Kidney epithelial cell (primary cell): ENCODE data around the gene SUPT3H. TPM values are rescaled to one million over a fixed set of nuclear protein-coding genes. Genes with fewer than 3 reads are reported as not detected.
"Not testable (repeated sequence)": the region's sequence is repeated elsewhere in the genome, so short reads cannot be mapped to it uniquely, and the experiment has no call there.

Experiments
- DNase-seq: peaks from one replicate; pipeline ENCODE4 v3.0.0-alpha.2; 2010; ENCODE audit warnings: low read depth
- H3K27me3 ChIP-seq: 2 replicates; pipeline ENCODE4 v1.6.0; 2011; ENCODE audit warnings: low read length; ENCODE audit not compliant: control insufficient read depth, insufficient read depth
- H3K36me3 ChIP-seq: 2 replicates; pipeline ENCODE4 v1.5.1; 2011; ENCODE audit warnings: low read length; ENCODE audit not compliant: control insufficient read depth, insufficient read depth
- H3K4me3 ChIP-seq: 2 replicates; pipeline ENCODE4 v1.5.1; 2011; ENCODE audit warnings: low read depth, mild to moderate bottlenecking, control low read depth, low read length
- total RNA-seq: library from RNA; depleted of rRNA; stranded (reverse); fragments of >200 nt; gene quantifications from 2 replicates; pipeline ENCODE4 v1.2.3, GENCODE V29; 2015
- TF ChIP-seq, protein P1 (sequence below): IDR thresholded peaks from 2 replicates; pipeline ENCODE4 v1.5.1; 2011; ENCODE audit warnings: mild to moderate bottlenecking, moderate library complexity, low read length, control low read depth, inconsistent platforms; ENCODE audit not compliant: insufficient read depth, poor library complexity, severe bottlenecking

SUPT3H gene
- total RNA-seq, 1 donor from 2014 or later: 18.3 TPM

DNA sequence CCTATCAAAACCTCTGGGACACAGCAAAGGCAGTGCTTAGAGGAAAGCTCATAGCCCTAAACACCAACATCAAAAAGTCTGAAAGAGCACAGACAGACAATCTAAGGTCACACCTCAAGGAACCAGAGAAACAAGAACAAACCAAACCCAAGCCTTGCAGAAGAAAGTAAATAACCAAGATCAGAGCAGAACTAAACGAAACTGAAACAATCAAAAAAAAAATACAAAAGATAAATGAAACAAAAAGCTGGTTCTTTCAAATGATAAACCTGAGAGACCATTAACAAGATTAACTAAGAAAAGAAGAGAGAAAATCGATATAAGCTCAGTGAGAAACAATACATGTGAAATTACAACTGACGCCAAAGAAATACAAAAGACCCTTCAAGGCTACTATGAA lies 84.4 kb downstream of the SUPT3H start:
- Histone ChIP-seq H3K27me3 (no peaks in the 10 kb centered on the region), H3K36me3 (no peaks in the 10 kb centered on the region), H3K4me3 (no peak overlapping the region)
- DNase-seq: no peak
- TF ChIP-seq, protein P1, sequence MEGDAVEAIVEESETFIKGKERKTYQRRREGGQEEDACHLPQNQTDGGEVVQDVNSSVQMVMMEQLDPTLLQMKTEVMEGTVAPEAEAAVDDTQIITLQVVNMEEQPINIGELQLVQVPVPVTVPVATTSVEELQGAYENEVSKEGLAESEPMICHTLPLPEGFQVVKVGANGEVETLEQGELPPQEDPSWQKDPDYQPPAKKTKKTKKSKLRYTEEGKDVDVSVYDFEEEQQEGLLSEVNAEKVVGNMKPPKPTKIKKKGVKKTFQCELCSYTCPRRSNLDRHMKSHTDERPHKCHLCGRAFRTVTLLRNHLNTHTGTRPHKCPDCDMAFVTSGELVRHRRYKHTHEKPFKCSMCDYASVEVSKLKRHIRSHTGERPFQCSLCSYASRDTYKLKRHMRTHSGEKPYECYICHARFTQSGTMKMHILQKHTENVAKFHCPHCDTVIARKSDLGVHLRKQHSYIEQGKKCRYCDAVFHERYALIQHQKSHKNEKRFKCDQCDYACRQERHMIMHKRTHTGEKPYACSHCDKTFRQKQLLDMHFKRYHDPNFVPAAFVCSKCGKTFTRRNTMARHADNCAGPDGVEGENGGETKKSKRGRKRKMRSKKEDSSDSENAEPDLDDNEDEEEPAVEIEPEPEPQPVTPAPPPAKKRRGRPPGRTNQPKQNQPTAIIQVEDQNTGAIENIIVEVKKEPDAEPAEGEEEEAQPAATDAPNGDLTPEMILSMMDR: no peak

DNA sequence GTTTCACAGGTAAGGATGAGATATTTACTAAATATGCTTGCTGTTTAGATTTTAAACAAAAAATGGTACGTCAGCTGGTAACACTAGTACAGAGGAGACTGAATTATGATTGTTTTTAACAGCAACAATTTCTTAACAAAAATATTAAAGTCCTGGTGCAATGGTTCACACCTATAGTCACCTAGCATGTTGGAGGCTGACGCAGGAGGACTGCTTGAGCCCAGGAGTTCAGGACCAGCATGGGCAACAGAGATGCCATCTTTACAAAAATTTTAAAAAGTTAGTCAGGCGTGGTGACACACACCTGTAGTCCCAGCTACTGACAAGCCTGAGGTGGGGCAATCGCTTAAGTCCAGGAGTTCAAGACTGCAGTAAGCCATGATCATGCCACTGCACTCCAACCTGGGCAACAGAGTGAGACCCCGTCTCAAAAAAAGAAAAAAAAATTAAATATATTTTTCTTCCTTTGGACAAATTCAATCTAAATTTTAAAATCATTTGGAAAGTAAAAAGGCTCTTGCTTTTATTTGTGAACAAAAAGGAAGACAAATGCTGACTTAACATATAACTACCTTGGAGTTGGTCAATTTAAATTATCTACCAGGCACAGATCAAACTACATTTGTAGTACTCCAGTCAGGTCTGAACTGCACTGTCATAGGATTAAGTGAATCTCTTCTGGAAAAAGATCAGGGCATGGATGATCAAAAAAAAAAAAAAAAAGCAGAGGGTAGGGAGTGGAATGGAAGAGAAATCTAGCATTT lies 87.8 kb downstream of the SUPT3H start:
- DNase-seq: no peak
- TF ChIP-seq, protein P1: no peak
- Histone ChIP-seq H3K27me3 (no peaks in the 10 kb centered on the region), H3K36me3 (no peaks in the 10 kb centered on the region), H3K4me3 (no peak overlapping the region)

DNA sequence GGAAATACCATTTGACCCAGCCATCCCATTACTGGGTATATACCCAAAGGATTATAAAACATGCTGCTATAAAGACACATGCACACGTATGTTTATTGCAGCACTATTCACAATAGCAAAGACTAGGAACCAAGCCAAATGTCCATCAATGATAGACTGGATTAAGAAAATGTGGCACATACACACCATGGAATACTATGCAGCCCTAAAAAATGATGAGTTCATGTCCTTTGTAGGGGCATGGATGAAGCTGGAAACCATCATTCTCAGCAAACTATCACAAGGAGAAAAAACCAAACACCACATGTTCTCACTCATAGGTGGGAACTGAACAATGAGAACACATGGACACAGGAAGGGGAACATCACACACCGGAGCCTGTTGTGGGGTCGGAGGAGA lies 91.0 kb downstream of the SUPT3H start:
- H3K27me3 ChIP-seq, H3K4me3 ChIP-seq, DNase-seq, H3K36me3 ChIP-seq: not testable (repeated sequence)

DNA sequence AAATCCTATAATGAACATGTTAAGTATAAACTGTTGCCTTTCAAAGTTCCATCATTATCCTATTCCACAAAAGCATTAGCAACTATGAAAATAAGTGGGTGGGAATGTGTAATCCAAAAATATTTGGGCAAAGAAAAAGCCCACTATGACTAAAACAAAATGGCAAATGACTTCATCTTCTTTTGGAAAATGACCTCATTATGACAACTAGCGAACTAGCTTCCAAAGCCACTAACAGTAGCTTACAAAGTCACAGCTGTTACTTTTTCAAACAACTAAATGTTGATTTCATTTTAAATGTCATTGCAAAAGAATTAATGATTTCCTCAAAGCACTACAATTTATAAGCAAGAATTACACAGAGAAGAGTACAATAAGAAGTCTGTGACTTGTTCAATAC lies 99.4 kb downstream of the SUPT3H start:
- no peaks in the 10 kb centered on the region for H3K27me3 ChIP-seq
- no peak overlapping the region for H3K4me3 ChIP-seq
- TF ChIP-seq, protein P1: no peak
- DNase-seq: no peak
- no peaks in the 10 kb centered on the region for H3K36me3 ChIP-seq

DNA sequence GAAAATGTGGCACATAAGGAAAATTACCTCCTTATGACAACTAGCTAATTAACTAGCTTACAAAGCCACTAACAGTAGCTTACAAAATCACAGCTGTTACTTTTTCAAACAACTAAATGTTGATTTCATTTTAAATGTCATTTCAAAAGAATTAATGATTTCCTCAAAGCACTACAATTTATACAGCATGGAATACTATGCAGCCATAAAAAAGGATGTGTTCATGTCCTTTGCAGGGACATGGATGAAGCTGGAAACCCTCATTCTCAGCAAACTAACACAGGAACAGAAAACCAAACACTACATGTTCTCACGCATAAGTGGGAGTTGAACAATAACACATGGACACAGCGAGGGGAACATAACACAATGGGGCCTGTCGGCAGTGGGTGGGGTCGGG lies 100.0 kb downstream of the SUPT3H start:
- not testable (repeated sequence) for H3K27me3 ChIP-seq, H3K36me3 ChIP-seq, DNase-seq, H3K4me3 ChIP-seq

DNA sequence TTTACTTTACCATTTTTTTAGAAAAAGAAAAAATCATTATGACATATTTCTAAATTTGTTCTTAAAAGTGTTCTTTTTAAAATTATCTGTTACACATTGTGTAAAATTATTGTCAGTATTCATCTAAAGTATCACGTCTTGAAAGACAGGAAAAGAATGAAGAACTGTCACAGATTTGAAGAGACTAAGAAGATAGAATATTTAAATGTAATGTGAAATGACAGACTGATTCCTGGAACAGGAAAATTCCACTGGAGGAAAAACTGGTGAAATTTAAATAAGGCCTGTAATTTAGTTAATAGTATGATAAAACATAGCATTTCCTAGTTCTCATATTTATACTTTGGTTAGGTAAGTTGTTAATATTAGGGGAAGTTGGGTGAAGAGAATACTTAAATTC lies 102.4 kb downstream of the SUPT3H start:
- no peak for DNase-seq
- Histone ChIP-seq H3K36me3 (no peaks in the 10 kb centered on the region), H3K4me3 (no peak overlapping the region), H3K27me3 (no peaks in the 10 kb centered on the region)
- TF ChIP-seq, protein P1: no peak

DNA sequence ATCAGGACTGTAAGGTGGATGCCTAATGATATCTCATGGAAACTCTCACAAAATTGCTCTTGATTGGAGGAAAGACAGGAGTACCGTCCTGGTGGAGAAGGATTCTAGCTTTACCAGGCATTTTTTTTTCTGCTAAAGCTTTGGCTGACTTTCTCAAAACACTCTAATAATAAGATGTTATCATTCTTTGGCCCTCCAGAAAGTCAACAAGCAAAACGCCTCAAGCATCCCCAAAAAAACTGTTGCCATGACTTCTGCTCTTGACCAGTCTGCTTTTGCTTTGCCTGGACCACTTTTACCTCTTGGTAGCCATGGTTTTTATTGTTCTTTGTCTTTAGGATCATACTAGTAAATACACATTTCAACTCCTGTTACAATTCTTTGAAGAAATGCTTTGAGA lies 105.1 kb downstream of the SUPT3H start:
- TF ChIP-seq, protein P1: no peak
- no peaks in the 10 kb centered on the region for H3K27me3 ChIP-seq
- no peak overlapping the region for H3K4me3 ChIP-seq
- no peaks in the 10 kb centered on the region for H3K36me3 ChIP-seq
- no peak for DNase-seq
